SIG-M5 treated with dmso at 0.1 percent for 504 hours (cell line): Measurements from ENCODE around the gene UBE2L3.
"Not testable (repeated sequence)": the region's sequence is repeated elsewhere in the genome, so short reads cannot be mapped to it uniquely, and the experiment has no call there.

ENCODE experiments used
- DNase-seq: peaks from one replicate; lab custom pipeline; 2025; ENCODE audit not compliant: unreplicated experiment; lab: John Stamatoyannopoulos, UW

UBE2L3 gene

GRCh38 chr22:21567456-21568346 lies at the start of gene UBE2L3:
Gene UBE2L3, plus strand, starts transcription at chr22:21567714. Its CDS starts 31 bp downstream, at chr22:21567745.
- DNase-seq, result peak; percentile 69

DNA sequence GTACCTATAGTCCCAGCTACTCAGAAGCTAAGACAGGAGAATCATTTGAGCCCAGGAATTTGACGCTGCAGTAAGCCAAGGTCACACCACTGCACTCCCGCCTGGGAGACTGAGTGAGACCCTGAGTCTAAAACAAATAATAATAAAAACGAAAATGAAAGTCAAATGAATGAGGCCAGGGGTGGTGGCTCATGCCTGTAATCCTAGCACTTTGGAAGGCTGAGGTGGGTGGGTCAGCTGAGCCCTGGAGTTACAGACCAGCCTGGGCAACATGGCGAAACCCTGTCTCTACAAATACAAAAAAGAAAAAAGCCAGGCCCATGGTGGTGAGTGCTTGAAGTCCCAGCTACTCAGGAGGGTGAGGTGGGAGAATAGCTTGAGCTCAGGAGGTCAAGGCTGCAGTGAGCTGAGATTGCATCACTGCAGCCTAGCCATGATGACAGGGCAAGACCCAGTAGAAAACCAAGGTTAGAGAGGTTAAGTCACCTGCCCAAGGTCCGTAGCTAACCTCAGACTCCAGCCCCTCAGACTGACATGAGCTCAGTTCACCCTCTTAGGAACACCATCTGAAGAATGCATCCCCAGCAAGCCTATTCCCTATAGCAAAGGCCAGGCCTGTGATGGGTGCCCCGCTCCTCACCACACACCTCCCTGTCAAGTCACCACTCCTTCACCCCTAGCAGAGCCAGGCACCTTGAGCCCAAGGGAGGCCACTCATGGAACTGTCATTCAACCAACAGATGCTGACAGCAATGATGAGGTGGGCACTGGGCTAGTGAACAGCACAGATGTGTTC lies 40.6 kb upstream of the UBE2L3 start:
- not testable (repeated sequence) for DNase-seq

GRCh38 chr22:21531525-21531924 lies 36.0 kb upstream of the UBE2L3 start:
- DNase-seq, result not testable (repeated sequence)

GRCh38 chr22:21532863-21533648 lies 34.5 kb upstream of the UBE2L3 start:
- not testable (repeated sequence) for DNase-seq

DNA sequence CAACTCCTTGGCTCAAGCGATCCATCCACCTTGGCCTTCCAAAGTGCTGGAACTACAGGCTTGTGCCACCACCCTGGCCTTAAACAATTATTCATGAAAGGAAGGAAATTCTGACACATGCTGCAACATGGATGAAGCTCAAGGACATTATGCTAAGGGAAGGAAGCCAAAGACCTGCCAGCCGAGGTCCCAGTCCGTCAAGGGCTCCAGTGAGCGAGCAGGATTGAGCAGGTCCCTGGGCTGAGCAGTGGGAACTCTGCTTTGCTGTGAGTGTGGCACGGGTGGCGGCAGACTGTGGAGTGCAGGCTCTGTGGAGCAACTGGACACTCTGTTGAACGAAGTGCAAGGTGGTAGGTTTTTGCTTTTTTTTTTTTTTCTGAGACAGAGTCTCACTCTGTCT lies 27.7 kb upstream of the UBE2L3 start:
- not testable (repeated sequence) for DNase-seq

DNA sequence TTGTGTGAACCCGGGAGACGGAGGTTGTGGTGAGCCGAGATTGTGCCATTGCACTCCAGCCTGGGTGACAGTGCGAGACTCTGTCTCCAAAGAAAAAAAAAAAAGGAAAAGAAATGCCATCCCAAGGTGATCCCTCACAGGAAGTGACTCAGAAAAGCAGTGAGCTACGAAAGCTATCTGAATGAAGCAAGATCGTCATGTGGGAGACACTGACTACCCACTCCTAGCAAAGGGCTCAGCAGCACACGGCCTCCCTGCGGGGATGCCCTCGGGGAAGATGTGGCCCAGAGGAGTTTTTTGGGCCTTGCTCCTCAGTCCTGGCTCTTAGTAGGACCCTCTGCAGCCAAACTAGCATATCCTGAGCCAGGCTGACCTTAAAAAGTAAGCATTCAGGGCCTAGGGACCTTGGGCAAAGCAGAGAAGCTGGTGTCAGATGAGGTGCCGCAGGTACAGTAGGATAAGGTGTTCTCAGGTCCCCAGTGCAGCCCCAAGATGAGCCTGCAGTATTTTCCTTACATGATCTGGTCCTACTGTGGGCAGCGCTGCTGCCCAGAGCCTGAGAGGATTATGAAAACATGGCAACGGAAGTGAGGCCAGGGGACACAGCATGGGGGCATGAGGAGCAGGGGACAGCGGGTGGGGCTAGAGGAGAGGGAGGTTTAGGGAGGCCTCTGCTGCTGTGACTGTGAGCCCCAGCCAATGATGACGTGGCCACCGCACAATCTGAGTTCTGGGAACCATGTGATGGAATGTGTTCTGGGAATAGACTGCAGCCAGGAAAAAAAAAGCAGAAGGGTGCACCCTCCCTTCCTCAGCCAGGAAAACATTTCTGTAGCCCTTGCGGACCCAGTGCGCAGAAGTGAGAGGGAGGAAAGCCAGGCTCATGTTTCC lies 22.8 kb upstream of the UBE2L3 start:
- DNase-seq, result not testable (repeated sequence)

GRCh38 chr22:21549558-21549957 lies 18.0 kb upstream of the UBE2L3 start:
- DNase-seq, result not testable (repeated sequence)

DNA sequence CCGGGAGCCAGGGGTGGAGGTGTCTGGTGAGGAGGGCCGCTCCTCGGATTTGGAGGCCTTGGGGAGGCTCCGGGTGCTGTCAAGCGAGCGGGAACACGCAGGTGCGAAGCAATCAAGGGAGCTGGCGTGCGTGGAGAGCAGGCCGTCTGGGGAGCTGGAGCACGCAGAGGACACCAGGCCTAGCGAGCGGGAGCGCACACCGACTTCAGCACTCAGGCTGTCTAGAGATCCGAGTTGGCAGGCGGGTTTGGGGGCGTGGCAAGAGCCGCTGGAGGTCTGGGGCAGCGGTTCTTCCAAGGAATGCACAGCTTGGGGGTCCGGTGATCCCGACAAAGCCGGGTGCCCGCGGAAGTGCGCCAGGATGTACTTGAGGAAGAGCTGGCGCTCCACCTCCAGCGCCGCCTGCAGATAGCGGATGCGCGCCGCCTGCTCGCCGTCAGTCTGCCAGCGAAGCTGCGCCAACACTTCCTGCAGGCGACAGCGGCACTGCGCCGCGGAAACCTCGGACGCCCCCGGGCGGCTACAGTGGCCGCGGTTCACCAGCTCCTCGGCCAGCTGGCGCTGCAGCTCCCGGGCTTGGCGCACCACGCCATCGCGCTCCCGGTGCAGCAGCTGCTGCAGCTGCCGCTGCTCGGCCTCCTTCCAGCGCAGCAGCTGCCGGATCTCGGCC lies 17.4 kb upstream of the UBE2L3 start:
- DNase-seq, result not testable (repeated sequence)

GRCh38 chr22:21550678-21551047 lies 16.9 kb upstream of the UBE2L3 start:
- DNase-seq, result not testable (repeated sequence)

DNA sequence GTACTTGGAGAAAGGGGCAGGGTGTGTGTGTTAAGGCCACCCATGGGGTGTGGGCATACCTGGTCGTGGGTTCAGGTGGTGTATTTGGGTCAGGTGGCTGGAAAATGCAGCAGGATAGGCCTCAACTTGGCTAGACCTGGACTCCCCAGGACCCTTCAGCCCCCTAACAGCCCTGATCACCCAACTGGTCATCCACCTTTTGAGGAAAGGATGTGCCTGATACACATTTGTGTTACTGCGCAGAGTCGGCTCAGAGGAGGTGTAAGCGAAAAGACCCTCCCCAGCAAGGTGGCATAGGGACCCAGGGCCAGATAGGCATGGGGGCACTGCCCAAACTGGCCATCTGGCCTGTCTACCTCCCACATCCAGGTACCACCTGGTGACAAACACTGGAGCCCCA lies 16.2 kb upstream of the UBE2L3 start, which contains the start of gene RIMBP3C:
Gene RIMBP3C (minus strand): TSS at position 101 of the 400 bp plus-strand sequence. CDS start 485 bp downstream, outside the sequence.
- DNase-seq, result not testable (repeated sequence)

- not testable (repeated sequence) for DNase-seq
Measured at GRCh38 chr22:21559345-21560125, 8.0 kb upstream of the UBE2L3 start.

DNA sequence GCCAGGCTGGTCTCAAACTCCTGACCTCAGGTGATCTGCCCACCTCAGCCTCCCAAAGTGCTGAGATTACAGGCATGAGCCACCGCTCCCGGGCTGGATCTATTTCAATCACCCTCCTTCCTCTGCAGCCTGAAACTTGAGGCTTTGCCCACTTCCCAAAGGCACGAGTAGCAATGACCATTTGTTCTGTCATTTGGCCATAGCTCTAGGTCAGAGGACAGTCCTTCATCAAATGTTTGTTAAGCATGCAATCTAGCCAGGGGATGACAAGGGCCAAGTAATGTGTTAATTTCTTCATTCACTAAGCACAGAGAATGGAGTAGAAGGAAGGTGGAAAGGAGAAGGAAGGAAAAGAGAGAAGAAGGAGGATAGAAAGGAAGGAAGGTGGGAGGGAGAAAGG lies 6.9 kb upstream of the UBE2L3 start:
- not testable (repeated sequence) for DNase-seq

- DNase-seq, result no peak
Measured at GRCh38 chr22:21563912-21564311, 3.6 kb upstream of the UBE2L3 start.

- no peak for DNase-seq
Measured at GRCh38 chr22:21564411-21564810, 3.1 kb upstream of the UBE2L3 start.

DNA sequence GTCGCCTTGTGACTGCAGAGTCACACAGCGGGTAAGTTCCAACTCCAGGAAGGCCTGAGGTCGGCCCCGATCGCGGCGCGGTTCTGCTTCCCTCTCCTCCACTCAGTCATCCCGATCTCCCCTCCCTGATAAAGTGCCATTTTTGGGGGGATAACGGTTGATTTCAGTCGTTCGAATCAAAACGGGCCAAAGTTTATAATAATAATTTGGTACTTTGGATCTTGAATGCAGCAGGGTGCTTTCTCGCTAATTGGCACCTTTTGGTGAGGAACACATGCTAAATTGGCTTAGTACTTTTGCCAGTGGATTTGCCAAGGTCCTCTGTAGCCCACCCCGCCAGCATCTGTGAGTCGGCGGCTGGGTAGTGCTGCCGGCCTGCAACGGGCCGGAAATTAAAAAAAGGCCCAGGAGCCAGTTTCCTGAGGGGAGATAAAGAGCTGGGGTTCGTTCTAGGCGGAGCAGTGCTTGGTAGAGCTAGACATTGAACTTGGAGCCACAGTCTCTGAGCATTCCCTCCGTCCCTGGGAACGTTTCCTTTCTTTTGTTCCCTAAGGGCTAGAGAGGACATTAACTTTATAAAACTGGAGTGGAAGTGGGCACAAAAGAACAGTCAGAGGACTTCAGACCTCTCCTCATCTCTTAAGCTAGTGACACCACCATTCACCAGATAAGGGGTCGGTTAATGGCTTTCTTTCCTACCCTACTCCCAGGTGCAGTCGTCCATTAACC lies 997 bp downstream of the UBE2L3 start:
- DNase-seq, result peak; percentile 5

- not testable (repeated sequence) for DNase-seq
Measured at GRCh38 chr22:21569076-21569427, 1.5 kb downstream of the UBE2L3 start.

- peak; percentile 85 for DNase-seq
Measured at GRCh38 chr22:21569459-21570170, 2.1 kb downstream of the UBE2L3 start.
